HCEC 1CT (cell line): ENCODE results near the gene KCNH3.

Experiments
- DNase-seq: peaks from one replicate; pipeline ENCODE4 v3.0.0-alpha.2; 2017

KCNH3 gene

DNA sequence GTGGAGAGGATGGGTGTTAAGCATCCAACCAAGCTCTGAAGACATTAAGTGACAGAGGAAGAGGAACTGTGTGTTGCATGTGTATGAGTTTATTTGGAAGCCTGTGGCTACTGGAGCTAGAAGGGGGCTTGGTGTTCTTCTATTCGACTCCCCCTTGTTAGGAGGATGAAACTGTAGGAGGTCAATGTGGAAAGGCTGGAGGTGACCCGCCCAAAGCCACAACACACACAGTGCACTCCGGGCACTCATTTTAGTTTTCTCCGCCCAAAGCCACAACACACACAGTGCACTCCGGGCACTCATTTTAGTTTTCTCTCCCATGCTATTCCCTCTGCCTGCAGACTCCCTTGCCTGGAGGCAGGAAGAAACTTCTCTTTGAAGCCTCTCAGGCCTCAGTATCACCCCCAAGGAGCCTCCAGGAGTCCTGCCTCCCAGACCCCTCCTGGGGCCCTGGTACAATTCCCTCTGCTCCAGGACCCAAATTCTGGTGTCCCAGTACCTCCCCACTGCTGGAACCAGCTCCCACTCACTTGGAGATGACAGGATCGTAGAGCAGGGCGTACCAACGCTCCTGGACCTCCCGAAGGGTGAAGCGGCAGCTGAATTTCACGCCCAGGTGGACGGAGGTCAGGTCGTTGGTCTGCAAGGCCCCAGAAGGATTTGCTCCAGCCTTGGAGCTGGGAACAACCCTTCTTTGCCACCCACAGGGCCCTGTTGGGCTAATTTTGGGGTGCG is 25.3 kb downstream of the KCNH3 start:
- no peak for DNase-seq

DNA sequence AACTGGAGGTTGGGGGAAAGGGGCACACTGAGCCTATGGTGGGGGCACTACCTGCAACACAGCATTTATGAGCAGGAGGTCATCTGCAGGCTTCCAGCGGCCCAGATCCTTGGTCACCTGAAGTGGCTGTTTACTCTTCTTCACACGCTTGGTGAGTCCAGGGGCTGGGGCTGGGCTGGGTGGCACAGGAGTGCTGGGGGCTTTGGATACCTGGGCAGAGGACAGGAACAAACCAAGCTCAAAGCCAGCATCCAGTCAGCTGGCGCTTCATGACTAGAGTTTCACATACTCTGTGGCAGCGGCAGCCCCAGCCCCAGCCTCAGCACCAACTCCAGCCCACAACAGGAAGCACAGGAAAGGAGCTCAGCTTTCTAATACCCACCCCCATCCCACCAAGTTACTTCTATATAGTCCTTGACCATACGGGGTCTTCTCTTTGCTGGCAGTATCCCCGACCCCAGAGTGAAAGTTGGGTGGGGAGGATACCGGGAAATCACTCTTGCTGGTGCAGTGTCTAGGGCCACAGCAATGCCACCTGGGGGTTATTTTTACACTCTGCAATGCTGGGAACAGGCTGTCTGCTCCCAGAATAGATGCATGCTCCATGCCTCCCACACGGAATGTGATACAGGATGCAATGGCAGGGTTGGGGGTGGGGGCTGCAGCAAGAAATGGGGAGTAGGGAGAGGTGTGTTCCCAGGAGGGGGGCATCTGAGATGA is 26.0 kb downstream of the KCNH3 start:
- DNase-seq = no peak

DNA sequence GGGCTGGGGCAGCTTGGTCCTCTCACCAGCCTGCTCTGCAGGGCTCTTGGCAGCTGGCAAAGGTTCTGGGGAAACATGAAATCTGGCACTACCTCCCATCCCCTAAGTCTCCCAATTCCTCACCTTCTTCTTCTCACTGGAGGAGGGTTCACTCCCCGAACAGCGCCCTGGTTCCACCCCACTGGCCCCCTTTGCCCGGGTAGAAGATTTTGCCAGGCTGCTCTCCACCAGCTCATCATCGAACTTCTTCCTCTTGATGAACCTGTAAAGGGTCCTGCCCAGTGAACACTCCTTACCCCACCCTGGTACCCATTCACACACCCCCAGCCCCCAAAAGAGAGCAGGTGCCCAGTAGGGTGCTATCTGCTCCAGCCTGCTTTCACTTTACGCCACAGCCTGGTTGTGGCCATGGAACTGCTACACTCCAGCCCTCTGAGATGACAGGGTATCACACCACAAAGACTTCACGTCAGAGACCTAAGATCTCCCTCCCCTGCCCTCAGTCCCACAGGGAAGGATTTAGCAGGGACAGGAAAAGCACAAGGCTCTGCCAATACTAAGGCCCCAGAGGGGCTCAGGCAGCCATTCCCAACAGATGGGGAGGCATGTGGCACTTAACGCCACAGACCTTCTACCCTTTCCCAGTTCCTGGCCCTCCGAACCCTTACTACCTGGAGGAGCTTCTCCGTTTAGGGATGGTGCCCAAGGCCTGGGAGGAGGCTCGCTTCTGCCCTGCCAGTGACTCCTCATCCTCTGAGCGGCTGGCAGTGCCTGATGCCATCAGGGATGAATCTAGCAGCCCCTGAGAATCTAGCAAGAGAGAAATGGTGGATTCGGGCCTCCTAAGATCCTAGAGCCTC is 26.8 kb downstream of the KCNH3 start:
- no peak for DNase-seq

- DNase-seq = no peak
These were observed 27.5 kb downstream of the KCNH3 start for GRCh38 chr12:49566361-49566760.

DNA sequence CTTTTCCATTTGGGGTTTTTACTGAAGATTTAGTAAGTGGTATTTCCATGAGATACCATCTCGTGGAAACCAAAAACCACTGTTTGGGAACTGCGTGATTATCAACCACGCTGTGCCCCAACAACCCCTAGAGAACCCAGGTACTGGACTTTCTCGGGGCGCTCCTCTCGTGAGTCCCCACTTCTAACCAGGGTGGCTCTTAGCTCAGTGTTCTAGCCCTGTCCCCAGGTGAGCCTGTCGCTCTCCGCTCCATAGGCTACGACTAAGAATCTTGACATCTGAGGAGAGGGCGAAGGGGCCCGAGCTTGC is 28.4 kb downstream of the KCNH3 start:
- DNase-seq = no peak

DNA sequence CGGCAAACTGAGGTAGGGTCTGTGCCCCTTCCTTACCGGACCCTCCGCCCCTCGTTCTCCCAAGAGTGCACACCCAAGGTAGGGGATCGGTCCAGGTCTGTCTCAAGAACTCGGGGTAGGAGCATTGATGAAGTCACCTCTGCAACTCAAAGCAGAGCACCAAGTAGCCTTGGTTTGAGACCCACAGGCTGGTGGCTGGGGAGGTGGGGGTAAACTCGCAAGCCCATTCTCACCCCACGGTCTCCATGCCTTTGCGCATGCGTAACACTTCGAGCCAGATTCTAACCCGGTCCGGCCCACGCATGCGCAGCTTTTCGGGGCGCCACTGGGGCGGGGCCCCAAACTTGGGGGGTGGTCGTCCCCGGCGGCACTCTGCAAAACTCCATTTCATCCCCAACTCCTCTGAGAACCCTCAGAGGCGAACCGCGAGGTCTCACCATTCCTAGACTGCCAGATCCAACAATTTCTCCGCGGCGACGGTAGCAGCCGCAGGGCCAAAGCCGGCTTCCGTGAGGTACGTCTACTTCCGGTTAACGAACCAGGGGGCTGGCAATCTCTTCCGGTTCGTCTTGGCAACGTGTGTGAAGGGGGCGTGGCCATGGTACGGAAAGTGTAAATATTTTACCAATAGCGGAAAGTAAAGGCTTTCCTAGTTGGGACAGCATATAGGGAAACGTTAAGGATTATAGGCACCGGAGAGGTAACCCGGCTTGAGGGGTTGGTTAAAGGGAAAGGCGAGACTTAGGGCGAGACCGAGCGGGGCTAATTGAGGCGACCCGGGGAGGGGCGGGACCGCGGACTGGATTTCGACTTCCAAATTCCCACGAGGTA is 29.0 kb downstream of the KCNH3 start, which contains the start of gene MCRS1:
Gene MCRS1, minus strand, starts transcription at position 532 of the 831 bp plus-strand sequence. CDS start 1,411 bp downstream, outside the sequence.
- peak; percentile 90 for DNase-seq

- peak; percentile 2 for DNase-seq
These were observed 29.8 kb downstream of the KCNH3 start for GRCh38 chr12:49568442-49569162.

- no peak for DNase-seq
These were observed 38.9 kb downstream of the KCNH3 start for GRCh38 chr12:49577589-49578315.

DNA sequence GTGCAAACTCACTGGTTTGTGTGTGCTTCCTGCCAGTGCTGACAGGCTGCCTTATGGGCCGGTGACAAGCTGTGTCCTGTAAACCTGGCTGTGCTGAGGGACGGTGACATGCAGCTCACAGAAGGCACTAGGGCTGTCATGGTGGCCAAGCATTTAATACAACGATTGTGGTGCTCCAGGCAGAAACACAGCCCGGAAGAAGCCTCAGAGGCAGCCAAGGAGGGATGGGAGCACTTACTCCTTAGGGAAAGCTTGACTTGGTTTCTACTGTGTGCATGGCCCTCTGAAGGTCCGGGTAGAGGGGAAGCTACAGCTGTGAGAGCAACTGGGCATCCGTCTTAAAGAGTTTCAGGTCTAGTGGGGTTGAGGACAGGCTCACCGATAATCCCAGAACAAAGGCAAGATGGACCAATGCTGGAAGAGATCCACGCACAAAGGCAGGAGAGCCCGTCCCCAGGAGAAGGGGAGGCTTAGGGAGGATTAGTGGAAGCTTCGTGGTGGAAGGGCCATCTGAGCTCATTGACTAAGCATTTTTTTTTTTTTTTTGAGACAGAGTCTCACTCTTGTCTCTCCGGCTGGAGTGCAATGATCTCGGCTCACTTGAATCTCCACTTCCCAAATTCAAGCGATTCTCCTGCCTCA is 39.8 kb downstream of the KCNH3 start:
- DNase-seq = no peak

DNA sequence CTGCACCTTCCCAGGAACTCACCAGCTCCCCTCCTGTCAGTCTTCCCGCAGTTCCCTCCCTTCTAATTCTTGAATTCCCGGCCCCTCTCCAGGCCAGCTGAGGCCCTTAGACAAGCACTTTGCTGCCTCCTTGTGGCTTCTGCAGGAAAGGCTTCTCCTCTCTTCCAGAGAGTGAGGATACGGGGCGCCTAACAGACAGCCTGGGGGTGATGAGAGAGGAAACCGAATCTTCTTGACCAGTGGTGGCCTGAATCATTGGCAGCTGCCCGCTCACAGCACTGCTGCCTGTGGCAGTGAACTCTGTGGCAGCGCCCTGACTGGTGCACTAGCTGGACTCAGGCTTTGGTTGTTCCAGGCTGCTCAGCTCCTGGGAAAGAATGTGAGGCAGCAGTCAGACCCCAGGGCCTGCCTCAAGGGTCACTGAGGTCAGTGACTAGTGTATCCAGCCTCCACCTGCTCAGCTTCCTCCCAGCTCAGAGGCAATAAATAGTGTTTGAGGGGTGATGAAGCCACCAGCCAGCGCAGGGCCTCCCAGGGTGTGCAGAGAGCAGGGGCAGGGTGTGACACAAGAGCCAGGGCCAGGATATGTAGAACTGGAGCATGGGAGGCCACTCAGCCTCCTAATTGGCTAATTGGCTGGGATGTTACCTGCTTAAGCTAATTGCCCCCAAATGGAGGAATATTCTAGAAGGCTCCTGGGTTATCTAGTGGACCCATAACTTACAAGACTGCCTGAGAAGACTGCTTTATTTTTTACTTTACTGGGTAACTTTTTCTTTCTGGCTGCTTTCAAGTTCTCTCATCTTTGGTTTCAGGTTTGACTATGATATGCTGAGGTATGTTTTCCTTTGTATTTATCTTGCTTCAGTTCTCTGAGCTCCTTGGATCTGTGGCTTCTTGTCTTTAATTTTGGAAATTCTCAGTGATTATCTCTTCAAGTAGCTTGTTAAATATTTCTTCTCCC is 42.0 kb downstream of the KCNH3 start:
- peak; percentile 70 for DNase-seq

- no peak for DNase-seq
These were observed 43.4 kb downstream of the KCNH3 start for GRCh38 chr12:49582201-49582600.

- no peak for DNase-seq
These were observed 44.0 kb downstream of the KCNH3 start for GRCh38 chr12:49582850-49583249.

DNA sequence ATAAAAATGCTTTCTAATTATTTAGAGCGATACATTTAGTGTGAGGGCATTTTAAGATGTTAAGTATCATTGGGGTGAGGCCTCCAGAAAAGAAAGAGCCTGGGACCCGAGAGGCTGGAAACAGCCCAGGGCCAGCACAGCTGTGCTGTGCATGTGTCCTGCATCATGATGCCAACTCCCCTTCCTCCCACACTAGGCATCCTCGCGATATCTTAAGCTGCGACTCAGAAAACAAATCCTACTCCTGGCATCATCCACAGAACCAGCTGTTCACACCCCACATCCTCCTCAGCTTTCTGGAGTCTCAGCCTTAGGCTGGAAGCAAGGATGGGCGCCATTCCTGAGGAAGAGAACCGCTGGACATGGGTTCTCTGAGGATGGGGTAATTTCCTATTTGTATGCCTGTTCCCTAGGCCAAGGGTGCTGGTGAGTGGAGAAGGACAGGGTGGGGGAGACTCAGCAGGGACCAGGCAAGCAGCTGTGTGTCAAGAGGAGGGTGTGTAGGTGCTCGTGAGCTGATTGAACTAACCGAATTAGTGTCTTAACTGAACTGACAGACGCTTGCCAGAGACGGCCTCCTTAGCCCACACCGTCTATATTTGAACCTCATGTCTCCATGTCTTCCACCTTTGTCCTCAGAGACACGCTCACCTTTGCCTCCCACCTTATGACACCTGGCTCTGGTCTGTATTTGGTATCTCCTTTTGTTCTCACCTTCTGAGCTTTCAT is 44.7 kb downstream of the KCNH3 start:
- no peak for DNase-seq

- DNase-seq = no peak
These were observed 45.8 kb downstream of the KCNH3 start for GRCh38 chr12:49584591-49584990.

GRCh38 chr12:49585477-49586459 is 46.9 kb downstream of the KCNH3 start:
- DNase-seq = no peak

DNA sequence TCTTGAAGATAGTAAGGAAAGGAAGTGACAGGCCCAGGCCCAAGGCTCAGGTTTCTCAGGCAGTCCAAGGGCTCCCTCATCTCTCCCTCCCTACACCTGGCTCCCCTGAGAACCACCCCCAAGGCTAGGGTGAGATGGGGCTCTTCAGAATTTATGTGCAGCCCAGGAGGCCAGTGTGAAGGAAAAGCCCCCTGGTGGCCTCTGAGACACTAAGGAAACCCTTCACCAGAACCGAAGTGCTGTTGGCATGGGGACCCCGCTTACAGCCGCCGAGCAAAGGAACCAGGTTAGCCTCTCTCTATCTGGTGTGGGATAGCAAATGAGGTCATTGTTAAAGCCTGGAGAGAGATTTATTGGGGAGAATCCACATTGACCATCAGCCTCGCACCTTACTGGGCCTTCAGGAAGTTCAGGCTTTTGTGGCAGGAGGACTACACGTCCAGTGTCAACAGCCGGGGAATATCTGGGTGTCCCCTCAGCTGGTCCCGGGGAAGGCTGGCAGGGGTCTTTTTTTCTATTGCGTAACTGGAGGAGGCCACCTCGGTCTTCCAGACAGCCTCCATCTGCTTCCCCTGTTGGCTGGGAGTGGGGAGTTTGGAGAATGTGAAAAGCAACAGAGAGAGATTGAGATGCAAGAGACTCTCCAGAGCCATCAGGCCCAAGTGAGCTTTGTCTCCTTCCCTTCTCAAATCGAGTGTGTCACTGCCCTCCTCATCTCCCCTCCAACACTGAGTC is 48.5 kb downstream of the KCNH3 start:
- DNase-seq = no peak

- DNase-seq = no peak
These were observed 49.5 kb downstream of the KCNH3 start for GRCh38 chr12:49588281-49588680.
